GM12878 (cell line): Measurements from ENCODE around the gene C2orf92. TPM values are rescaled to one million over a fixed set of nuclear protein-coding genes. Genes with fewer than 3 reads are reported as not detected.

Experiments used
- ATAC-seq: fragments of 200-7000 bp; cut with Tn5 transposase; 3 replicates; pipeline ENCODE4 v1.9.1; 2020; ENCODE audit warnings: mild to moderate bottlenecking, moderate library complexity
- BruUV-seq: library from RNA; stranded (reverse); fragments of 400-500 nt; replicated peaks from 2 replicates; lab custom pipeline; 2021; lab: Mats Ljungman, UMichigan
- CTCF ChIA-PET: fragments of 300-600 bp; sonication (Branson Sonifier 250); formaldehyde crosslinking; extraction: SDS; loops from one replicate; lab custom pipeline; 2021; ENCODE audit warnings: inconsistent platforms; lab: Yijun Ruan, JAX
- POLR2A ChIA-PET: fragments of 350-600 bp; formaldehyde crosslinking; extraction: SDS; loops from one replicate; lab custom pipeline; 2021; ENCODE audit warnings: inconsistent platforms; lab: Charles Lee
- RAD21 ChIA-PET: fragments of 300-600 bp; sonication (Branson Sonifier 250); formaldehyde crosslinking; loops from one replicate; lab custom pipeline; 2023; ENCODE audit warnings: antibody characterized with exemption; ENCODE audit not compliant: unreplicated experiment; lab: Charles Lee
- SMC1A ChIA-PET: fragments of 300-600 bp; sonication (Branson Sonifier 250); formaldehyde crosslinking; loops from one replicate; lab custom pipeline; 2023; ENCODE audit not compliant: unreplicated experiment, uncharacterized antibody; lab: Charles Lee
- DNase-seq: peaks from one replicate; pipeline ENCODE4 v3.0.0-alpha.2; 2011; ENCODE audit warnings: low read depth, low spot score
- FAIRE-seq: peaks from 3 replicates; lab custom pipeline; 2011; peaks lifted over from hg19 to GRCh38; lab: Jason Lieb, UNC
- H2AFZ ChIP-seq: 2 replicates; pipeline ENCODE4 v1.6.0; 2011; ENCODE audit warnings: low read depth, low read length, control low read depth; ENCODE audit not compliant: control insufficient read depth
- H3K27ac ChIP-seq: 2 replicates; pipeline ENCODE4 v1.5.1; 2011; ENCODE audit warnings: control low read depth; ENCODE audit not compliant: control insufficient read depth, insufficient read depth
- H3K27me3 ChIP-seq, 2 experiments: replicated peaks in 1 of 2; 2 replicates each; pipeline versions ENCODE4 v1.6.0 to v1.6.1; 2011; ENCODE audit warnings: low read length in 1 of 2; ENCODE audit not compliant: control insufficient read depth in 2 of 2, insufficient read depth in 2 of 2
- H3K36me3 ChIP-seq, 2 experiments: 2 replicates each; pipeline ENCODE4 v1.5.1; 2011; ENCODE audit warnings: low read length in 1 of 2; ENCODE audit not compliant: control insufficient read depth in 2 of 2, insufficient read depth in 2 of 2
- H3K4me1 ChIP-seq: 2 replicates; pipeline ENCODE4 v1.6.1; 2011; ENCODE audit warnings: mild to moderate bottlenecking, low read length, moderate library complexity, mixed read lengths; ENCODE audit not compliant: control insufficient read depth, insufficient read depth
- H3K4me2 ChIP-seq: 2 replicates; pipeline ENCODE4 v1.6.0; 2011; ENCODE audit warnings: control low read depth; ENCODE audit not compliant: control insufficient read depth, insufficient read depth
- H3K4me3 ChIP-seq: fragments of 200-600 bp; sonication (generic); 2 replicates; pipeline ENCODE4 v1.5.1; 2016
- H3K79me2 ChIP-seq: 2 replicates; pipeline ENCODE4 v1.6.0; 2011; ENCODE audit warnings: low read length; ENCODE audit not compliant: control insufficient read depth, insufficient read depth
- H3K9ac ChIP-seq: 2 replicates; pipeline ENCODE4 v1.8.0; 2011; ENCODE audit warnings: low read length, control low read depth, mixed read lengths; ENCODE audit not compliant: control insufficient read depth, insufficient read depth
- H3K9me3 ChIP-seq: replicated peaks from 3 replicates; pipeline ENCODE4 v1.5.1; 2011; ENCODE audit warnings: mild to moderate bottlenecking, low read length; ENCODE audit not compliant: control insufficient read depth, insufficient read depth
- H4K20me1 ChIP-seq: 2 replicates; pipeline ENCODE4 v1.6.0; 2011; ENCODE audit not compliant: control insufficient read depth, insufficient read depth
- ATF3 ChIP-seq: IDR thresholded peaks from 2 replicates; pipeline ENCODE4 v1.6.1; 2011; ENCODE audit warnings: low read depth, mild to moderate bottlenecking, low read length, moderate library complexity, borderline replicate concordance; ENCODE audit errors: extremely low read depth
- ATF7 ChIP-seq: fragments of 450-650 bp; IDR thresholded peaks from 2 replicates; pipeline ENCODE4 v1.6.1; 2016; ENCODE audit warnings: low read depth, mild to moderate bottlenecking
- CBFB ChIP-seq: IDR thresholded peaks from 2 replicates; pipeline ENCODE4 v1.6.1; 2016; ENCODE audit warnings: antibody characterized with exemption, low read depth
- HDAC2 ChIP-seq: fragments of 200-600 bp; sonication (generic); IDR thresholded peaks from 2 replicates; pipeline ENCODE4 v1.6.1; 2017
- KAT2A ChIP-seq: conservative IDR thresholded peaks from 2 replicates; pipeline ENCODE4 v1.6.1; 2011; ENCODE audit warnings: low read depth, low read length; ENCODE audit not compliant: control insufficient read depth
- MXI1 ChIP-seq: fragments of 150-350 bp; IDR thresholded peaks from 2 replicates; pipeline ENCODE4 v1.6.1; 2011; ENCODE audit warnings: low read depth, mild to moderate bottlenecking, inconsistent platforms, low read length, improper control_type of control experiment
- NBN ChIP-seq: fragments of 450-650 bp; IDR thresholded peaks from 2 replicates; pipeline ENCODE4 v1.6.1; 2016
- NRF1 ChIP-seq: conservative IDR thresholded peaks from 2 replicates; pipeline ENCODE4 v1.6.1; 2011; ENCODE audit warnings: mild to moderate bottlenecking, low read depth, low read length, improper control_type of control experiment
- RCOR1 ChIP-seq: conservative IDR thresholded peaks from 2 replicates; pipeline ENCODE4 v1.6.1; 2012; ENCODE audit warnings: low read depth, low read length, improper control_type of control experiment
- USF1 ChIP-seq: IDR thresholded peaks from 2 replicates; pipeline ENCODE4 v1.6.1; 2011; ENCODE audit warnings: borderline replicate concordance, low read depth, mild to moderate bottlenecking, moderate library complexity, mixed read lengths, low read length; ENCODE audit not compliant: insufficient read depth; ENCODE audit errors: extremely low read length
- ZNF24 ChIP-seq: fragments of 450-650 bp; IDR thresholded peaks from 2 replicates; pipeline ENCODE4 v1.6.1; 2017; ENCODE audit warnings: antibody characterized with exemption, mild to moderate bottlenecking
- ZNF384 ChIP-seq: IDR thresholded peaks from 2 replicates; pipeline ENCODE4 v1.6.1; 2012; ENCODE audit warnings: low read depth, mild to moderate bottlenecking, low read length, improper control_type of control experiment, borderline replicate concordance
- WGBS: methylation state at CpG from one replicate; pipeline ENCODE4 v1.1.6; 2016; ENCODE audit warnings: low lambda C conversion rate; ENCODE audit not compliant: insufficient replicate concordance, insufficient coverage; ENCODE audit errors: missing lambda C conversion rate; 5-methylcytosine and 5-hydroxymethylcytosine counted together
- in situ Hi-C: fragments of 300-500 bp; cut with MboI; formaldehyde crosslinking; loops from 9 replicates; pipeline ENCODE4 v1.14.3; 2018; ENCODE audit warnings: mixed read lengths
- intact Hi-C: fragments of 100-400 bp; cut with micrococcal nuclease; formaldehyde crosslinking; loops from one replicate; pipeline ENCODE4 v1.14.2; 2022; ENCODE audit not compliant: unreplicated experiment
- polyA plus RNA-seq, 11 experiments: library from polyadenylated mRNA; depleted of rRNA in 4 of 11; unstranded in 6 of 11; stranded (reverse) in 5 of 11; fragments of >200 nt; fragmentation: Nextera tagmentation in 4 of 11; fragmentation: Illumina TruSeq in 1 of 11; extraction: Ambion mirVana in 4 of 11; extraction: Trizol in 1 of 11; gene quantifications; 1 replicate in 1 of 11; 2 replicates in 10 of 11; pipeline versions ENCODE4 v1.2.1 to v1.2.3, GENCODE V29; 2011 to 2016; ENCODE audit warnings: inconsistent platforms in 2 of 11, missing spikeins in 2 of 11, low read depth in 1 of 11
- total RNA-seq, 4 experiments: library from RNA; depleted of rRNA in 3 of 4; stranded (reverse); fragments of >200 nt in 3 of 4; fragmentation: Illumina TruSeq in 1 of 4; extraction: Trizol in 1 of 4; gene quantifications; 2 replicates each; pipeline versions ENCODE4 v1.2.1 to v1.2.3, GENCODE V29; 2013 to 2021

The C2orf92 gene
- total and polyA plus RNA-seq, 10 of the 15 experiments (the other 5 are each of a cell fraction or from before 2014, with no cell fraction given) = 0.40 to 10.1 (median 3.7) TPM

- TF ChIP-seq ZNF384 (peak; percentile 13; the same call in 1 of the 2 replicates), ATF7 (peak; percentile 31; the same call in 1 of the 2 replicates), USF1 (no peak)
- TF ChIP-seq, all 136 proteins: peak for 2
- POLR2A ChIA-PET = interaction anchor here (0.7 to 3.4 kb wide), 6 partner anchors 11 to 30 kb away, joined by 3 to 25 read pairs (median 8); partner anchors contain the start of genes ACTR1B and COX5B
- RAD21 ChIA-PET = interaction anchor here (0.6 to 3.6 kb wide), 6 partner anchors 10 to 31 kb away, joined by 3 to 27 read pairs (median 4); partner anchors contain the start of genes ACTR1B and COX5B
- in situ Hi-C loops = no loop called here
- H3K27ac ChIP-seq = no peak overlapping the region
- no peaks in the 10 kb centered on the region for H3K79me2 ChIP-seq
- no peaks in the 10 kb centered on the region; the same call in 2 of the 3 replicates for H3K9me3 ChIP-seq
- ATAC-seq (peak; percentile 74), FAIRE-seq (no peak), DNase-seq (no peak)
- H3K4me3 ChIP-seq = no peak overlapping the region
- BruUV-seq = no TSS peak
- H2AFZ ChIP-seq = no peak overlapping the region
- no peaks in the 10 kb centered on the region for H4K20me1 ChIP-seq
- SMC1A ChIA-PET = interaction anchor here (1.2 to 3.1 kb wide), 3 partner anchors 12 to 20 kb away, joined by 4 to 32 read pairs (median 22); partner anchors contain the start of gene ACTR1B
- CTCF ChIA-PET = interaction anchor here (1.2 to 3.3 kb wide), 6 partner anchors 11 to 86 kb away, joined by 3 to 26 read pairs (median 6); partner anchors contain the start of gene ACTR1B
- intact Hi-C loops = no loop called here
- no peaks in the 10 kb centered on the region for H3K27me3 ChIP-seq
- no peaks in the 10 kb centered on the region for H3K36me3 ChIP-seq
- WGBS = 82% methylated on average over 1 of the region's 1 CpG
- no peak overlapping the region for H3K9ac ChIP-seq
- H3K4me2 ChIP-seq = no peak overlapping the region
- peaks cover 9% of the 10 kb centered on the region for H3K4me1 ChIP-seq
Observed at GRCh38 chr2:97676620-97677019, 7.1 kb downstream of the C2orf92 start.

GRCh38 chr2:97677480-97677879 lies 8.0 kb downstream of the C2orf92 start:
- no peak overlapping the region for H2AFZ ChIP-seq
- SMC1A ChIA-PET = interaction anchor here (3.0 to 3.1 kb wide), 2 partner anchors 13 to 19 kb away, joined by 22 to 32 read pairs; partner anchors contain the start of gene ACTR1B
- TF ChIP-seq RCOR1 (no peak), CBFB (no peak), KAT2A (no peak), NBN (no peak), NRF1 (no peak), HDAC2 (no peak), MXI1 (no peak), ZNF24 (no peak), ATF3 (no peak)

More at GRCh38 chr2:97677480-97677879, 8.0 kb downstream of the C2orf92 start:
- Histone ChIP-seq H3K4me3 (no peak overlapping the region), H3K27me3 (no peaks in the 10 kb centered on the region), H3K4me1 (peaks cover 9% of the 10 kb centered on the region), H3K27ac (no peak overlapping the region), H3K4me2 (no peak overlapping the region), H3K79me2 (no peaks in the 10 kb centered on the region), H4K20me1 (no peaks in the 10 kb centered on the region), H3K9me3 (no peaks in the 10 kb centered on the region; the same call in 2 of the 3 replicates), H3K9ac (no peak overlapping the region), H3K36me3 (no peaks in the 10 kb centered on the region)
- no peak for ATAC-seq
- DNase-seq = no peak
- ChIA-PET RAD21 (interaction anchor here (0.6 to 3.6 kb wide), 3 partner anchors 11 to 31 kb away, joined by 3 to 27 read pairs (median 3); partner anchors contain the start of genes ACTR1B and COX5B), POLR2A (interaction anchor here (0.7 to 3.4 kb wide), 3 partner anchors 13 to 19 kb away, joined by 3 to 25 read pairs (median 5); partner anchors contain the start of gene ACTR1B), CTCF (interaction anchor here (1.6 to 3.3 kb wide), 4 partner anchors 13 to 87 kb away, joined by 5 to 26 read pairs (median 12); partner anchors contain the start of gene ACTR1B)
- intact Hi-C loops (no loop called here), in situ Hi-C loops (no loop called here)
- no TSS peak for BruUV-seq
- FAIRE-seq = no peak
- 65% methylated on average over 2 of the region's 2 CpGs for WGBS
